DMS114 treated with DMSO at 0.1 percent for 48 hours (cell line): ENCODE results near the gene PARP12.

Experiments
- DNase-seq: peaks from one replicate; lab custom pipeline; 2025; ENCODE audit not compliant: unreplicated experiment; lab: John Stamatoyannopoulos, UW

Gene PARP12

GRCh38 chr7:140059273-140060242 is 3.2 kb downstream of the PARP12 start:
- no peak for DNase-seq

- no peak for DNase-seq
These were observed 4.2 kb downstream of the PARP12 start for GRCh38 chr7:140058517-140058916.

- DNase-seq, result no peak
These were observed 5.6 kb downstream of the PARP12 start for GRCh38 chr7:140057143-140057535.

- DNase-seq, result no peak
These were observed 6.2 kb downstream of the PARP12 start for GRCh38 chr7:140056431-140057142.

GRCh38 chr7:140055833-140056232 is 6.9 kb downstream of the PARP12 start:
- DNase-seq, result no peak

- no peak for DNase-seq
These were observed 8.0 kb downstream of the PARP12 start for GRCh38 chr7:140054751-140055150.

GRCh38 chr7:140053812-140054539 is 8.8 kb downstream of the PARP12 start:
- no peak for DNase-seq

- DNase-seq, result no peak
These were observed 10.9 kb downstream of the PARP12 start for GRCh38 chr7:140051820-140052219.

GRCh38 chr7:140050100-140050499 is 12.7 kb downstream of the PARP12 start:
- no peak for DNase-seq

GRCh38 chr7:140049339-140050024 is 13.3 kb downstream of the PARP12 start:
- DNase-seq, result no peak

GRCh38 chr7:140048989-140049338 is 13.8 kb downstream of the PARP12 start:
- no peak for DNase-seq

- no peak for DNase-seq
These were observed 14.6 kb downstream of the PARP12 start for GRCh38 chr7:140048138-140048537.

- DNase-seq, result no peak
These were observed 15.6 kb downstream of the PARP12 start for GRCh38 chr7:140047197-140047596.

- DNase-seq, result no peak
These were observed 17.1 kb downstream of the PARP12 start for GRCh38 chr7:140045697-140046096.

GRCh38 chr7:140044251-140044650 is 18.5 kb downstream of the PARP12 start:
- DNase-seq, result no peak

- DNase-seq, result no peak
These were observed 20.4 kb downstream of the PARP12 start for GRCh38 chr7:140042386-140042670.

- DNase-seq, result no peak
These were observed 20.9 kb downstream of the PARP12 start for GRCh38 chr7:140041659-140042385.

GRCh38 chr7:140039896-140040295 is 22.9 kb downstream of the PARP12 start:
- DNase-seq, result no peak

- no peak for DNase-seq
These were observed 23.7 kb downstream of the PARP12 start for GRCh38 chr7:140039066-140039465.

- no peak for DNase-seq
These were observed 26.4 kb downstream of the PARP12 start for GRCh38 chr7:140036224-140036962.
